NCI-H1105 (cell line): ENCODE measurements around the gene ERC2.
"Not testable (repeated sequence)": the region's sequence is repeated elsewhere in the genome, so short reads cannot be mapped to it uniquely, and the experiment has no call there.

Source experiments
- DNase-seq: peaks from one replicate; lab custom pipeline; 2025; lab: John Stamatoyannopoulos, UW

Gene ERC2

DNA sequence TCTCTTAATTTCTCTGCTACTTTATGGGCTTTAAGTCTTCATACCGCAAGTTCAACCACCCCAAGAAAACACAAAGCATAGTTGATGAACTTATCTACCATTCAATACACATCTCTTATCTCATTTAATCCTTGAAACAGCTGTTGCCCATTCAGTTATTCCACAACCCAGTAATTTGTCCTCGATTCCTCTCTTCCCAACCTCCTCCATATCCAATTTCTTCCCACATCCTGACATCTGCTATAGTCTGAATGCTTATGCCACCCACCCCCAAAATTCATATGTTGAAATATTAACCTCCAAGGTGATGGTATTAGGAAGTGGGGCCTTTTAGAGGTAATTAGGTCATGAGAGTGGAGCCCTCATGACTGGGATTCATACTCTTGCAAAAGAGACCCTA lies 345.4 kb downstream of the ERC2 start:
- DNase-seq = no peak

- no peak for DNase-seq
Observed at GRCh38 chr3:56121716-56122115, 346.6 kb downstream of the ERC2 start.

GRCh38 chr3:56119575-56120349 lies 348.5 kb downstream of the ERC2 start:
- no peak for DNase-seq

- no peak for DNase-seq
Observed at GRCh38 chr3:56118968-56119367, 349.3 kb downstream of the ERC2 start.

DNA sequence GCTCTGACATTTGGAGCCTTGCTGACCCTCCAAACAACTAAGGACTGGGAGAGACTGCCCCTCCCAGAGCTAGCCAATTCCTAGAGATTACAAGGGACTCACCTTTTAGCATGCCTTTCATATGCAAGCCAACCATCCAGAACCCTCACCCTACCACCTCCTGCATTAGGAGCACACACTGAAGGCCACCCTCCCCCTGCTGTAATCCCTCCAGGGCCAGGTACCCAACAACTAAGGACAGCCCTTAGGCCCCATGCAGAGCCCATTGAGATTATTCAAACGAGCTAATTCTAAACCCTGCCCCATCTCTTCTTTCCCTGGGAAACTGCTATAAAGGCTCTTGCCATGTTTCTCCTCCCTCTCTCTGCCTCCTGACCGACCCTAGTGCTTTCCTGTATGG lies 352.6 kb downstream of the ERC2 start:
- DNase-seq = no peak

GRCh38 chr3:56115199-56115598 lies 353.1 kb downstream of the ERC2 start:
- no peak for DNase-seq

DNA sequence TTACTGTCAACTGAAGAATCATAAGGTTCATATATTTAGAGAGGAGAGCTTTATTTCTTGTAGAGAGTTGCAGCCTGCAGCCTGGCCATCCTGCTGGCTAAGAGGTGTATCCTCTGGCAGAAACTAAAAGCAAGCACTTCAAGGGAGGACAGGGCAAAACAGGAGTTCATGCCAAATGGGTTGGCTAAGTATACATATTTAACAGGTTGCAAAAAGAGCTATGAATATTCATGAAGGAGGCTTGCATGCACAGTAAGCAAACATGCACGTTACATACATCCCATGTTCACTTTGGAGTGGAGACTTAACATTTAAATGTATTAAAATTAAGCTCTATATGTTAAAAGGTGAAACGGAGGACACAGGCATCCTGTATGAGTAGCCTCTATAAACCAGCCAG lies 354.4 kb downstream of the ERC2 start:
- DNase-seq = no peak

DNA sequence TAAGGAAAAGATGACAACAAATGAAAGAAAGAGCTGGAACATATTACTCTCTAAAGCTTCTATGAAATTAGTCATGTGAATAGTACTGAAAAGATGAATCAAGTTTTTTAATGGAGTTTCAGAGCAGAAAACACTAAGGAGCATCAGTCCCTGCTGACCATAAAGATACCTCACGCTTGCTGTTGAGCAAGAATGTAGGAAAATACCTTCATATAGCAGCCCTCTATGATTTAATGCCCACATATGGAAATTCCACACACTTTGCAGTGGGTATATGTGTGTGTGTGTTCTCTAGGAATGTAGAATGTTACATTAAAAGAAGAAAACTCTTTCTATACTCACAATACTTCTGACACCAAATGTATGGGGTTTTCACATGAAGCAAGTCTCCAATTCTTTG lies 355.0 kb downstream of the ERC2 start:
- no peak for DNase-seq

GRCh38 chr3:56111606-56112304 lies 356.5 kb downstream of the ERC2 start:
- DNase-seq = no peak

- DNase-seq = no peak
Observed at GRCh38 chr3:56110886-56111285, 357.4 kb downstream of the ERC2 start.

GRCh38 chr3:56107157-56107556 lies 361.1 kb downstream of the ERC2 start:
- no peak for DNase-seq

GRCh38 chr3:56102032-56102431 lies 366.2 kb downstream of the ERC2 start:
- no peak for DNase-seq

DNA sequence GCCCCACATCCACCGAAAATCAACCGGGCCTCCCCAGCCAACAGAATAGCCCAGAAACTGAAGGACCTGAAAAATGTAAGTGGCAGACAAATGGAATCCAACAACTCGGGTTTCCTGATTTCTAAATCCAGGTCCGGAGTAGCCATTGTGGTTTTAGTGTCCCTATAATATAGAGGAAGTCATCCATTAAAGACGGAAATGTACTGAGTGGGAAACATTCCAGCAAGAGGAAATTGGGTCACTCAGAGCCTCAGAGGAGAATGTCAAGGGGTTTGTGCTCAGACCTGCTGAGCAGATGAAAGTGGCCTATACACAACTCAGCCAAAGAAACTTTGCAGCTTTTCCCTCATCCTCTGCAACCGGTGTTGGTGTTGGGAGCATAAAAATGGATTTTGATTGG lies 366.7 kb downstream of the ERC2 start:
- DNase-seq = no peak

DNA sequence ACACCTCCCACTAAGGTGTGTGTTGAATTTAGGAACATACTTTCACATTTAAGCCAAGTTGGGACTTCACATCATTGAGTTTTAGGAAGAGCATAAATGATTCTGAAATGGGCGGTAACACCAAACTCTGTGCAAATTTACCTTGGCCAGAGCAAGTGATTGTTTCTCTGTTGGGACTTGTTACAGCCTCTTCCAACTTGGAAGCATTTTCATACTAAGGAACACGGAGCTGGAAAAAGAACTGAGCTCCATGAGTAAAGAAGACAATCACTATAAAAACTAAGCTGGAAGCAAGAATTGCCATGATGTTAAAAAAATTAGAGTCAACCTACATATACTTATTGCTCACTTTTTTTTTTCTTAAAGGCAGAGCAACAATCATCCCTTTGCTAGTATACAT lies 371.3 kb downstream of the ERC2 start:
- no peak for DNase-seq

DNA sequence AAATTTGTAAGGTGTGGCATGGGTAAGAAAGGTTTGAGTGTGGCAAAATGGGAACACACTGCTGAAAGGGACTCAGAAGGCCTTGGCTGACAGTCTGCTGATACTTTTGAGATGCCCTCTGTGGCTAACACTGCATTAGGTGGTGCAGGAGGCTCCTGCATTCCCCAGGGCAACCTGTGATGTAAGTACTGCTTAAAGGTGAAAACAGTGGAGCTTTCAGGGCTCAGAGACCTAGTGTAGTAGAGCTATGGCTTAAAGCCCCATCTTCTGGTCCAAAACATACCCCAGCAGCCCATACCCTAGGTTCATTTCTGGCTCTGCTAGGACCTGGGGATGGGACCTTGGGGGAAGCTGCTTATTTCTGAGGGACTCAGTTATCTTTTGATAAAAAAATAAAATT lies 374.1 kb downstream of the ERC2 start:
- DNase-seq = no peak

DNA sequence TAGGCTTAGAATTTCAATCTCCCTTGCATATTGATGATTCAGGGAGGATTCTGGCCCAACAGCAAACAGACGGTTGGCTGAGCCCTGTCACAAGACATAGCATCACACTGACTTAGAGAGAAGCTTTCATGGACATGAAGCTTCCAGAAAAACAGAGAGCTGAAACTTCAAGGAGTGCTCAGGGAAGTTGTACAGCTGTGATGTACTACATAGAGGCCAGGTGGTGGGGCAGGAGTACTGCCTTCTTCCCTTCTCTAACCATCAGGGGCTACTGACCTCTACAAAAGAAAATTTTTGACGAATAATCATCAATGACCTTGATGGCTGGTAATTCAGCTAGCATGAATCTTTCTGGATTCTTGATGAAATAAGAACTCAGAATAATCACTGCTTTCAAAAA lies 378.5 kb downstream of the ERC2 start:
- DNase-seq = no peak

GRCh38 chr3:56087451-56088053 lies 380.7 kb downstream of the ERC2 start:
- DNase-seq = no peak

- no peak for DNase-seq
Observed at GRCh38 chr3:56086355-56086754, 381.9 kb downstream of the ERC2 start.

- no peak for DNase-seq
Observed at GRCh38 chr3:56081246-56081645, 387.0 kb downstream of the ERC2 start.

- DNase-seq = no peak
Observed at GRCh38 chr3:56076746-56077145, 391.5 kb downstream of the ERC2 start.

DNA sequence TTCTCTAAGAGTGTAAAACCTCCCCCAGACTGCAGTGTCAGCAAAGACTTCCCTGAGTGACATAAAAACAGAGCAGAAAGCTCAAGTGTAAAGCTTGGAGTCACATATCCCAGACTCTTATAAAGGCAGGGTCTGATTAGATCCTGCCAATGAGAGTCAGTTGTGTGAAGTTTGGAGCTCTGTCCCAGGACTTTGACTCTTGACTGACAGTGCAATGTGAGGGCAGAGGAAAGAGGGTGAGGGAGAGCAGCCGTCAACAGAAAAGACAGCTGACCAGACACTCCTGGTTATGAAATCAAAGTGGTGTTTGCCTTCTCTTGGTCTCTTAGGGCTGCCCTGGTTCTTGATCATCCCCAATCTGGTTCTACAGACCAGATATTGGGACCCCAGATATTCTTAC lies 393.2 kb downstream of the ERC2 start:
- no peak for DNase-seq

GRCh38 chr3:56069766-56070165 lies 398.5 kb downstream of the ERC2 start:
- no peak for DNase-seq

DNA sequence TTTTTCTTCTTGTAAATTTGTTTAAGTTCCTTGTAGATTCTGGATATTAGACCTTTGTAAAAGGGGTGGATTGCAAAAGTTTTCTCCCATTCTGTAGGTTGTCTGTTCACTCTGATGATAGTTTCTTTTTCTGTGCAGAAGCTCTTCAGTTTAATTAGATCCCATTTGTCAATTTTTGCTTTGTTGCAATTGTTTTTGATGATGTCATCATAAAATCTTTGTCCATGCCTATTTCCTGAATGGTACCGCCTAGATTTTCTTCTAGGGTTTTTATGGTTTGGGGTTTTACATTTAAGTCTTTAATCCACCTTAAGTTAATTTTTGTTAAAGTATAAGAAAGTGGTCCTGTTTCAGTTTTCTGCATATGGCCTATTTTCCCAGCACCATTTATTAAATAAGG lies 401.9 kb downstream of the ERC2 start:
- DNase-seq = not testable (repeated sequence)
